ENCODE results near the gene CERS1.

The CERS1 gene

GRCh38 chr19:18855647-18856384, 40.1 kb downstream of the CERS1 start:
- DNase-seq: no peak

GRCh38 chr19:18854982-18855381, 41.0 kb downstream of the CERS1 start:
- no peak for DNase-seq

- no peak for DNase-seq
Measured at GRCh38 chr19:18853755-18854427, 42.1 kb downstream of the CERS1 start.

GRCh38 chr19:18852648-18853047, 43.3 kb downstream of the CERS1 start:
- DNase-seq: no peak

GRCh38 chr19:18851673-18852325, 44.2 kb downstream of the CERS1 start:
- DNase-seq: no peak

- DNase-seq: no peak
Measured at GRCh38 chr19:18850471-18851375, 45.2 kb downstream of the CERS1 start.

- no peak for DNase-seq
Measured at GRCh38 chr19:18849838-18850400, 46.0 kb downstream of the CERS1 start.

- DNase-seq: no peak
Measured at GRCh38 chr19:18848878-18849661, 46.9 kb downstream of the CERS1 start.

- DNase-seq: no peak
Measured at GRCh38 chr19:18847549-18848463, 48.2 kb downstream of the CERS1 start.

GRCh38 chr19:18846862-18847548, 49.0 kb downstream of the CERS1 start:
- no peak for DNase-seq

- DNase-seq: no peak
Measured at GRCh38 chr19:18845961-18846360, 50.0 kb downstream of the CERS1 start.

- DNase-seq: no peak
Measured at GRCh38 chr19:18844806-18845329, 51.1 kb downstream of the CERS1 start.

- no peak for DNase-seq
Measured at GRCh38 chr19:18843960-18844359, 52.0 kb downstream of the CERS1 start.

GRCh38 chr19:18842166-18842565, 53.8 kb downstream of the CERS1 start:
- DNase-seq: no peak

- no peak for DNase-seq
Measured at GRCh38 chr19:18841400-18841799, 54.6 kb downstream of the CERS1 start.

GRCh38 chr19:18840288-18841267, 55.4 kb downstream of the CERS1 start:
- no peak for DNase-seq

- DNase-seq: no peak
Measured at GRCh38 chr19:18839465-18840287, 56.3 kb downstream of the CERS1 start.

- DNase-seq: no peak
Measured at GRCh38 chr19:18834644-18834984, 61.3 kb downstream of the CERS1 start.

All from NCI-H1048 (cell line).